C4-2B (cell line): Measurements from ENCODE around the gene ARMC2.

ENCODE experiments used
- CTCF ChIP-seq: fragments of 450-650 bp; conservative IDR thresholded peaks from 2 replicates; pipeline ENCODE4 v1.5.1; 2017; ENCODE audit warnings: mild to moderate bottlenecking
- ZFX ChIP-seq: fragments of 450-650 bp; IDR thresholded peaks from 2 replicates; pipeline ENCODE4 v1.6.1; 2017

GRCh38 chr6:108951351-108951953 is 103.2 kb downstream of the ARMC2 start:
- TF ChIP-seq CTCF (no peak), ZFX (no peak)
